Mammary epithelial cell (primary cell): ENCODE data around the gene FAM184B.

Experiments
- CTCF ChIP-seq, 2 donors: IDR thresholded peaks in 1 of 2; conservative IDR thresholded peaks in 1 of 2; 2 replicates each; pipeline ENCODE4 v1.5.1; 2011 to 2012; ENCODE audit warnings: inconsistent platforms in 2 of 2, low read length in 2 of 2, mild to moderate bottlenecking in 2 of 2, control low read depth in 1 of 2, low read depth in 1 of 2; ENCODE audit not compliant: insufficient read depth in 1 of 2; ENCODE audit errors: extremely low read depth in 1 of 2
- EZH2 ChIP-seq: IDR thresholded peaks from 2 replicates; pipeline ENCODE4 v1.6.1; 2012; ENCODE audit warnings: low read length, inconsistent platforms, borderline replicate concordance

GRCh38 chr4:17681281-17682221, 99.9 kb downstream of the FAM184B start:
- TF ChIP-seq CTCF (conservative IDR thresholded peaks at IDR 0.05 in 1 of 2, IDR thresholded peaks at IDR 0.05 in 1 of 2; ENCODE audit: extremely low read depth in 1 of 2, insufficient read depth in 1 of 2, low read depth in 1 of 2, low read length in 2 of 2) = no peak
- no peak for TF ChIP-seq EZH2
